NOMO-1 treated with DMSO at 0.1 percent for 48 hours (cell line): ENCODE measurements around the gene SETBP1.
A peak's percentile ranks its signal among the peaks of the same experiment; 100 is the strongest.

Experiments used
- DNase-seq: peaks from one replicate; lab custom pipeline; 2025; ENCODE audit not compliant: unreplicated experiment; lab: John Stamatoyannopoulos, UW

Gene SETBP1

GRCh38 chr18:44957461-44957860 lies 276.8 kb downstream of the SETBP1 start:
- no peak for DNase-seq

- no peak for DNase-seq
These were observed 277.4 kb downstream of the SETBP1 start for GRCh38 chr18:44958040-44958439.

- no peak for DNase-seq
These were observed 277.8 kb downstream of the SETBP1 start for GRCh38 chr18:44958455-44958854.

- DNase-seq = no peak
These were observed 278.3 kb downstream of the SETBP1 start for GRCh38 chr18:44959013-44959412.

GRCh38 chr18:44960580-44960979 lies 279.9 kb downstream of the SETBP1 start:
- DNase-seq = no peak

- no peak for DNase-seq
These were observed 280.8 kb downstream of the SETBP1 start for GRCh38 chr18:44961288-44961995.

- DNase-seq = no peak
These were observed 286.9 kb downstream of the SETBP1 start for GRCh38 chr18:44967599-44967998.

- no peak for DNase-seq
These were observed 287.6 kb downstream of the SETBP1 start for GRCh38 chr18:44968336-44968735.

GRCh38 chr18:44969214-44969795 lies 288.6 kb downstream of the SETBP1 start:
- DNase-seq = no peak

GRCh38 chr18:44973282-44973681 lies 292.6 kb downstream of the SETBP1 start:
- DNase-seq = no peak

GRCh38 chr18:44974174-44974573 lies 293.5 kb downstream of the SETBP1 start:
- DNase-seq = no peak

- DNase-seq = no peak
These were observed 297.2 kb downstream of the SETBP1 start for GRCh38 chr18:44977856-44978255.

GRCh38 chr18:44979748-44980147 lies 299.1 kb downstream of the SETBP1 start:
- DNase-seq = peak; percentile 15

- no peak for DNase-seq
These were observed 300.4 kb downstream of the SETBP1 start for GRCh38 chr18:44981121-44981520.

- DNase-seq = peak; percentile 56
These were observed 306.2 kb downstream of the SETBP1 start for GRCh38 chr18:44986933-44987332.

GRCh38 chr18:44987371-44987770 lies 306.7 kb downstream of the SETBP1 start:
- DNase-seq = no peak

GRCh38 chr18:44988821-44989587 lies 308.3 kb downstream of the SETBP1 start:
- DNase-seq = no peak

GRCh38 chr18:44996261-44996660 lies 315.6 kb downstream of the SETBP1 start:
- DNase-seq = peak; percentile 72

- DNase-seq = no peak
These were observed 316.5 kb downstream of the SETBP1 start for GRCh38 chr18:44997174-44997573.

- DNase-seq = no peak
These were observed 317.7 kb downstream of the SETBP1 start for GRCh38 chr18:44998360-44998759.

- DNase-seq = no peak
These were observed 323.9 kb downstream of the SETBP1 start for GRCh38 chr18:45004546-45005080.

GRCh38 chr18:45006934-45007333 lies 326.2 kb downstream of the SETBP1 start:
- no peak for DNase-seq
